Stomach (tissue), 9 donors: ENCODE measurements around the gene XIAP. TPM values are rescaled to one million over a fixed set of nuclear protein-coding genes. Genes with fewer than 3 reads are reported as not detected.

ENCODE experiments used
- DNase-seq, 2 donors: peaks; one replicate each; pipeline versions ENCODE4 v3.0.0 to v3.0.0-alpha.2; 2013 to 2019
- H3K27ac ChIP-seq, 5 donors: fragments of 200-600 bp in 4 of 5; sonication (generic) in 4 of 5; one replicate each; pipeline ENCODE4 v1.5.1; 2013 to 2019; ENCODE audit warnings: mild to moderate bottlenecking in 1 of 5, moderate library complexity in 1 of 5
- H3K27me3 ChIP-seq, 3 donors: fragments of 200-600 bp; sonication (generic); one replicate each; pipeline ENCODE4 v1.5.1; 2017 to 2019; ENCODE audit warnings: mixed run types in 1 of 3
- H3K36me3 ChIP-seq, 4 donors: fragments of 200-600 bp; sonication (generic); 1 replicate in 3 of 4; 2 replicates in 1 of 4; pipeline ENCODE4 v1.5.1; 2016 to 2019
- H3K4me1 ChIP-seq, 4 donors: fragments of 200-600 bp; sonication (generic); one replicate each; pipeline ENCODE4 v1.5.1; 2016 to 2019
- H3K4me3 ChIP-seq, 4 donors: fragments of 200-600 bp; sonication (generic) in 3 of 4; one replicate each; pipeline ENCODE4 v1.5.1; 2016 to 2019; ENCODE audit warnings: mild to moderate bottlenecking in 1 of 4
- H3K9me3 ChIP-seq, 4 donors: fragments of 200-600 bp; sonication (generic); one replicate each; pipeline ENCODE4 v1.5.1; 2016 to 2019
- CTCF ChIP-seq, 7 experiments: fragments of 450-650 bp in 4 of 7; fragments of 200-600 bp in 3 of 7; sonication (generic) in 3 of 7; IDR thresholded peaks; one replicate each; pipeline ENCODE4 v1.5.1; 2016 to 2019; ENCODE audit warnings: antibody characterized with exemption in 7 of 7, control low read depth in 2 of 7, mild to moderate bottlenecking in 1 of 7
- EP300 ChIP-seq: sonication (generic); formaldehyde crosslinking; IDR thresholded peaks from one replicate; pipeline ENCODE4 v1.6.1; 2017; ENCODE audit warnings: antibody characterized with exemption
- POLR2A ChIP-seq, 4 donors: fragments of 450-650 bp; IDR thresholded peaks; one replicate each; pipeline ENCODE4 v1.6.1; 2016; ENCODE audit warnings: antibody characterized with exemption in 4 of 4, control low read depth in 2 of 4, mild to moderate bottlenecking in 1 of 4, moderate library complexity in 1 of 4
- POLR2AphosphoS5 ChIP-seq, 3 donors: sonication (generic); formaldehyde crosslinking; IDR thresholded peaks; one replicate each; pipeline ENCODE4 v1.6.1; 2016; ENCODE audit warnings: antibody characterized with exemption in 3 of 3
- WGBS, 5 donors: extraction: QIAGEN DNeasy Blood & Tissue Kit in 3 of 5; methylation state at CpG; one replicate each; pipeline versions ENCODE4 v1.1.5 to v1.1.7; 2013 to 2018; 5-methylcytosine and 5-hydroxymethylcytosine counted together
- intact Hi-C: fragments of 100-400 bp; cut with DNase I; formaldehyde crosslinking; loops from one replicate; pipeline ENCODE4 v1.15.1; 2023; ENCODE audit warnings: low total_unique reads
- polyA plus RNA-seq, 3 donors: library from polyadenylated mRNA; stranded (reverse); fragments of 200-250 nt; gene quantifications; one replicate each; pipeline ENCODE4 v1.2.3, GENCODE V29; 2013
- total RNA-seq, 5 donors: library from RNA; depleted of rRNA; stranded (reverse); fragments of >200 nt; gene quantifications; one replicate each; pipeline versions ENCODE4 v1.1.0 to v1.2.3, GENCODE V29; 2014 to 2016
- donor health status: healthy with polysubstance abuse.
- donor health status: Bipolar disorder and iron deficiency.
- donor health status: healthy.

XIAP gene
- total and polyA plus RNA-seq, 8 donors: 5.0 to 47.2 (median 10.3) TPM

GRCh38 chrX:123949846-123950245 lies 90.0 kb downstream of the XIAP start:
- no peak overlapping the region for H3K4me3 ChIP-seq
- WGBS, 5 donors: 91 to 100% (median 93%) methylated on average over 2 of the region's 2 CpGs
- no peaks in the 10 kb centered on the region for H3K36me3 ChIP-seq
- no peaks in the 10 kb centered on the region for H3K9me3 ChIP-seq
- H3K4me1 ChIP-seq: no peaks in the 10 kb centered on the region
- DNase-seq: no peak
- intact Hi-C loops: no loop called here
- H3K27ac ChIP-seq: no peak overlapping the region
- no peak for TF ChIP-seq POLR2AphosphoS5 (IDR thresholded peaks at IDR 0.05)
- TF ChIP-seq EP300: no peak
- no peak for TF ChIP-seq CTCF (IDR thresholded peaks at IDR 0.05)
- no peak for TF ChIP-seq POLR2A (IDR thresholded peaks at IDR 0.05)
- no peaks in the 10 kb centered on the region for H3K27me3 ChIP-seq

- H3K27me3 ChIP-seq: no peaks in the 10 kb centered on the region
- peak overlapping the region; percentile 94 to 97 (median 97) for H3K27ac ChIP-seq
- peak; percentile 49 to 64 for DNase-seq
- peak overlapping the region; percentile 50 to 64 (median 60) for H3K4me3 ChIP-seq
- H3K36me3 ChIP-seq: no peaks in the 10 kb centered on the region
- peaks cover 0 to 7% (median 3%) of the 10 kb centered on the region in 4 donors for H3K4me1 ChIP-seq
- intact Hi-C loops: no loop called here
- 1 to 39% (median 6%) methylated on average over 32 to 35 of the region's 35 CpGs for WGBS, 5 donors
- TF ChIP-seq POLR2A (IDR thresholded peaks at IDR 0.05) (no peak), POLR2AphosphoS5 (IDR thresholded peaks at IDR 0.05) (peak in 1 of 3 donors; percentile 12)
- H3K9me3 ChIP-seq: no peaks in the 10 kb centered on the region
Observed at GRCh38 chrX:123959281-123960063, 99.6 kb downstream of the XIAP start.

- Histone ChIP-seq H3K27me3 (no peaks in the 10 kb centered on the region), H3K4me1 (peaks cover 0 to 18% (median 9%) of the 10 kb centered on the region in 4 donors), H3K4me3 (peak overlapping the region; percentile 60 to 68 (median 64)), H3K36me3 (no peaks in the 10 kb centered on the region), H3K9me3 (no peaks in the 10 kb centered on the region), H3K27ac (peak overlapping the region; percentile 96 to 98 (median 97))
- TF ChIP-seq EP300: no peak
- TF ChIP-seq CTCF (IDR thresholded peaks at IDR 0.05): no peak
- TF ChIP-seq POLR2A (IDR thresholded peaks at IDR 0.05): no peak
- no peak for TF ChIP-seq POLR2AphosphoS5 (IDR thresholded peaks at IDR 0.05)
- DNase-seq: no peak
- 0 to 35% (median 6%) methylated on average over 7 to 13 of the region's 13 CpGs for WGBS, 5 donors
- intact Hi-C loops: no loop called here
Observed at GRCh38 chrX:123960956-123961267, 101.1 kb downstream of the XIAP start.

GRCh38 chrX:123961268-123962005 lies 101.6 kb downstream of the XIAP start, which contains the start of gene STAG2:
STAG2 (plus strand) TSS chrX:123961706; CDS start chrX:124022628, 60,922 bp downstream.
- Histone ChIP-seq H3K4me3 (peak within 1 kb of the TSS; percentile 60 to 68 (median 64)), H3K4me1 (peaks cover 0 to 24% (median 11%) of the 10 kb centered on the region in 4 donors), H3K36me3 (no peaks in the 10 kb centered on the region), H3K27me3 (no peaks in the 10 kb centered on the region), H3K27ac (peak within 1 kb of the TSS; percentile 96 to 98 (median 97)), H3K9me3 (no peaks in the 10 kb centered on the region)
- intact Hi-C loops: no loop called here
- DNase-seq: peak; percentile 70 to 94
- TF ChIP-seq EP300: no peak
- TF ChIP-seq POLR2AphosphoS5 (IDR thresholded peaks at IDR 0.05): no peak
- no peak for TF ChIP-seq POLR2A (IDR thresholded peaks at IDR 0.05)
- no peak for TF ChIP-seq CTCF (IDR thresholded peaks at IDR 0.05)
- WGBS, 5 donors: 0 to 34% (median 5%) methylated on average over 9 to 38 of the region's 38 CpGs
